HG02943 (cell line): ENCODE results near the gene COPS6.

Source experiments
- ATAC-seq: cut with Tn5 transposase; IDR thresholded peaks from one replicate; pipeline ENCODE4 v1.9.1; 2021; ENCODE audit warnings: mild to moderate bottlenecking, low read depth, moderate library complexity; ENCODE audit not compliant: unreplicated experiment

Gene COPS6

DNA sequence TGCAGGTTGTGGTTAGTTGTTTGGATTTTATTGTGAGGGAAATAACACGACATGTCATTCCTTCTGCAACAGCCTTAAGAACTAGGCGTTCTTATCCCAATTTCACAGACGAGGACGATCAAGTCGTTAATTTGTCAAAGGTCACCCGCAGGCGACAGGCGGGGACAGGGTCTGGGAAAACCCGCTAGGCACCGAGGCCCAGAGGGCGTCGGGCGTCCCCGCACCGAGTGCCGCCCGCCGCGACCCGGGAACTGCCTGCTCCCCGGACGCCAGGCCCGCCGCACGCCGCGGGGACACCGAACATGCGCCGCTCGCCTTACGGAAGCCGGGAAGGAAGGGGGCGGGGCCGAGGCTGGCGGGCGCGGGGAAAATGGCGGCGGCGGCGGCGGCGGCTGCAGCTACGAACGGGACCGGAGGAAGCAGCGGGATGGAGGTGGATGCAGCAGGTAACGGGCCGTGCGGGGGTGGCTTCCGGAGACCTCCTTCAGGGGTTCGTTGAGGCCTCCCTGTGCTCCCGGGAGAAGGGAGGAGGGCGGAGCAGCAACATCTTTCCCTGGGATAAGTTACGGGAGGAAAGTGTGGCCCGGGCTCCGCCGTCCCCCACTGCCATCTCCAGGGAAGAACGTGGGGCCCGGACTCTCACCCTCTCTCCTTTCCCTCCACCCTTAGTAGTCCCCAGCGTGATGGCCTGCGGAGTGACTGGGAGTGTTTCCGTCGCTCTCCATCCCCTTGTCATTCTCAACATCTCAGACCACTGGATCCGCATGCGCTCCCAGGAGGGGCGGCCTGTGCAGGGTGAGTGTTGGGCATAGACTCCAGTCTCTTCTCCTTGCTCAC, at the start of gene COPS6:
Gene COPS6, plus strand, starts transcription at position 349 of the 837 bp plus-strand sequence. Its CDS starts 22 bp downstream, at position 371.
- ATAC-seq = no peak

DNA sequence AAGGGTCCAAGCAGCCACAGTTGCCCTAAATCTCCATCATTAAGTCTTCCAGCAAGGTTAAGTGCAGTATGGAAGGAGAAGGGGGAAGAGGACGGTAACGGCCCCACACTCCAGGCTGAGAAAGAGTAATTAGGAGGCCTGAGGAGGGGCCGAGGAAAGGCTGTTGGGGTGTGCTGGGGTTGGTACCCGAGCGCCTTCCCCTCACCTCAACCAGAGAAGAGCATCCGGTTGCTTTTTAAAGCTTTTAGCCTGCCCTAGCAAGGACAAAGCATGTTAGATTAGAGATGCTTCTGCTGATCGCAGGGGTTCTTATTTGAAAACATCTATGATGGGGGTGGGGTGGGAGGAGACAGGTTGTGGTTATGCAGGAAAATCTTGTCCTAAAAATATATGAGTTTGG, 48.2 kb upstream of the COPS6 start:
- no peak for ATAC-seq

- no peak for ATAC-seq
These were observed 44.1 kb upstream of the COPS6 start for GRCh38 chr7:100044718-100045117.

DNA sequence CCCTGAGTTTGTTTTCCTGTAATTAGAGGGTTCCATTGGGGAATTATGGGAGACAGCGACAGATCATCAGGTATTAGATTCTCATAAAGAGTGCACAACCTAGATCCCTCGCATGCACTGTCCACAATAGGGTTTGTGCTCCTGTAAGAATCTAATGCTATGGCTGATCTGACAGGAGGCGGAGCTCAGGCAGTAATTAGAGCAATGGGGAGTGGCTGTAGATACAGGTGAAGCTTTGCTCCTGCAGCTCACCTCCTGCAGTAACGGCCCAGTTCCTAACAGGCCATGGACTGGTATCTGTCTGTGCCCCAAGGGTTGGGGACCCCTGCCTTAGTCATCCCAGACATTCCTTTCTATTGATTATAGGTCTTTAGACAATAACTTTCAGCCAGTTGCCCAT, 40.1 kb upstream of the COPS6 start:
- no peak for ATAC-seq

- no peak for ATAC-seq
These were observed 39.1 kb upstream of the COPS6 start, which contains the start of gene ZSCAN21 for GRCh38 chr7:100049441-100050291. TSS of gene ZSCAN21 (plus strand) at chr7:100049774. CDS start at chr7:100057007, 7,233 bp downstream.

DNA sequence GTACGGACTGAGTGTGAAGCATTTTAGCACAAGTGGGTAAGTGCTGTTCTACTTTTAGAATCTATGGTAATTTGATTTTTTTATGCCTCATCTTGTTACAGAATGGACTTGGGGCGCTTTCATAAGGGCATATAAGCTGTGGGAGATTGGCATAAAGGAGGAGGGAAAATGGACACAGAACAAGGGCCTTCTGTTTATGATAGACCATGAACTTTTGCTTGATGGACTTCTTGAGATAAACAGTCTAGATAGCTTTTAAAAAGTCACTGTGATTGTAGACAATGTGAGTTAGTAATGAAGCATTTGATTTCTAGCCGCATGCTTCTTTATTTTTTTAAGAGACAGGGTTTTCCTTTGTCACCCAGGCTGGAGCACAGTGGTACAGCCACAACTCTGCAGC, 37.2 kb upstream of the COPS6 start:
- ATAC-seq = no peak

DNA sequence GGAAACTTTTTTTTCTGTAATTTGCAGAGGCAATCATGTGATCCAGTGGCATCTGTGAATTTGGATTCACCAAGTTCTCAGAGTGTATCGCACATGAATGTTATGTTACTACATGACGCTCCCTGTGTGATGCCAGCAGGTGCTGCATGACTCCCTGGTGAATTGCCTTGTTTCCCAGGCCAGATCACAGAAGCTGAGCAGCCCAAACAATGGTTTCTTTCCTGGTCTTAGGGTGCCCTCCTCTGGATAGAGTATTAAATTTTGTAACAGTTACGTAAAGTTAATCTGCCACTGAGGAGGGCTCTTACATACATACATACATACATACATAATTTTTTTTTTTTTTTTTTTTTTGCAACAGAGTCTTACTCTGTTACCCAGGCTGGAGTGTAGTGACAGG, 35.6 kb upstream of the COPS6 start:
- no peak for ATAC-seq

- no peak for ATAC-seq
These were observed 31.8 kb upstream of the COPS6 start for GRCh38 chr7:100057006-100057405.

GRCh38 chr7:100059251-100059739, 29.5 kb upstream of the COPS6 start:
- no peak for ATAC-seq

GRCh38 chr7:100061518-100062193, 27.1 kb upstream of the COPS6 start:
- ATAC-seq = no peak

DNA sequence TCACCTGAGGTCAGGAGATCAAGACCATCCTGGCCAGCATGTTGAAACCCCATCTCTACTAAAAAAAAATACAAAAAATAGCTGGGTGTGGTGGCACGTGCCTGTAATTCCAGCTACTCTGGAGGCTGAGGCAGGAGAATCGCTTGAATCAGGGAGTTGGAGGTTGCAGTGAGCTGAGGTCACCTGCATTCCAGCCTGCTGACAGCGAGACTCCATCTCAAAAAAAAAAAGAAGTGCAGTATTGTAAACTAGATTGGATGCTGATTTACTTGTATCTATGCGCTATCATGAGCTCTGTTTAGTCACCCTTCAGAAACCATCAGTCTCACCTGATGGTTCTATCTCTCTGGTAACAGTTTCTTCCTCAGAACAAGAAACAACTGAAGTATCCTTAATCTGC, 25.4 kb upstream of the COPS6 start:
- no peak for ATAC-seq

DNA sequence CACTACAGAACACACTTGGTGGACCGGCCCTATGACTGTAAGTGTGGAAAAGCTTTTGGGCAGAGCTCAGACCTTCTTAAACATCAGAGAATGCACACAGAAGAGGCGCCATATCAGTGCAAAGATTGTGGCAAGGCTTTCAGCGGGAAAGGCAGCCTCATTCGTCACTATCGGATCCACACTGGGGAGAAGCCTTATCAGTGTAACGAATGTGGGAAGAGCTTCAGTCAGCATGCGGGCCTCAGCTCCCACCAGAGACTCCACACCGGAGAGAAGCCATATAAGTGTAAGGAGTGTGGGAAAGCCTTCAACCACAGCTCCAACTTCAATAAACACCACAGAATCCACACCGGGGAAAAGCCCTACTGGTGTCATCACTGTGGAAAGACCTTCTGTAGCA, 24.6 kb upstream of the COPS6 start:
- ATAC-seq = no peak

- ATAC-seq = no peak
These were observed 23.1 kb upstream of the COPS6 start for GRCh38 chr7:100065452-100066186.

- no peak for ATAC-seq
These were observed 21.8 kb upstream of the COPS6 start for GRCh38 chr7:100066953-100067352.

GRCh38 chr7:100069991-100070390, 18.8 kb upstream of the COPS6 start:
- ATAC-seq = no peak

- ATAC-seq = no peak
These were observed 17.6 kb upstream of the COPS6 start for GRCh38 chr7:100071018-100071723.

DNA sequence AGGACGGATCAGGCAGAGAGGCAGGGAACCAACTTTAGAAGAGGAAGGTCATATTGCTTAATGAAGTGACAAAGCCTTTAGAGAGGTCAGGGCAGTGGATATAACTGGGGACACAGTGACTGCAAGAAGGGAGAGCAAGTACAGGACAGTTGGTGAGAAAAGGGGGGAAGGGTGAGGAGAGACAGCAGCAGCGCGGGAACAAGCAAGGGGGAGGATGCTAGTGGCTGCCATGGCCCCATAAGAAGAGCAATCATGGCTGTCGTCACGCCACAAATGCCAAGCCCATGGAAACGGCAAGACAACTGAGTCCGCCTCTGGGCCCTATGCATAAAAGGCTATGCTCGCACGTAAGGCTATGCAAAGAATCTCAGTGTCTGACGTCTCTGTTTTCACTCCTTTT, 16.3 kb upstream of the COPS6 start:
- no peak for ATAC-seq

DNA sequence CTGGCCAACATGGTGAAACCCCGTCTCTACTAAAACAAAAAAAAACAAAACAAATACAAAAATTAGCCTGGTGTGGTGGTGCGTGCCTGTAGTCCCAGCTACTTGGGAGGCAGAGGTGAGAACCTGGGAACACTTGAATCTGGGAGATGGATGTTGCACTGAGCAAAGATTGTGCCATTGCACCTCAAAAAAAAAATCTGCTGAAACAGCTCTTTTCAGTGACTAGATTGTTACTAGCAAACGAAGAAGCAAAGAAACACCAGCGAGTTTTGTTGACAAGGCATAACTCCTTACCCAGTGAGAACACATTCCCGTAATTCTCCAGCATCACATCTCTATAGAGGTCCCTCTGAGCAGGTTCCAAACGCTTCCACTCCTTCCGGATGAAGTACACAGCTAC, 13.9 kb upstream of the COPS6 start:
- ATAC-seq = no peak

DNA sequence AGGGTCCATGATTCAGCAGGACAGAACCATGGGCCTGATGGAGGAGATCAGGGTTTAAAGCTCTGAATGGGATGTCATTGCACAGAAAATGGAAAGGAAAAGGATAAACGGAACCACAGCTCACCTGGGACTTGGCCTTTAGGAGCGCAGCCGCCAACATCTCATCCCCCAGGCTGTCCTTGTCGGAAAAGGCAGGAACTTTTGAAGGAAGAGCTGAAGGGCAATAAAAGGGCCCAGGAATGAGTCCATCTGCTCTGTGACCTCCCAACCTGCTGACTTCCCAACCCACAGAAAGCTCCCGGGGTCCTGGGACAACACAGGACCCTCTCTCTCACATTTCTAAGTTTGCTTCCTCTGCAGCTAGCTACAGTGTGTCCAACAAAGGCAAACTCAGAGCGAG, 13.4 kb upstream of the COPS6 start:
- no peak for ATAC-seq

DNA sequence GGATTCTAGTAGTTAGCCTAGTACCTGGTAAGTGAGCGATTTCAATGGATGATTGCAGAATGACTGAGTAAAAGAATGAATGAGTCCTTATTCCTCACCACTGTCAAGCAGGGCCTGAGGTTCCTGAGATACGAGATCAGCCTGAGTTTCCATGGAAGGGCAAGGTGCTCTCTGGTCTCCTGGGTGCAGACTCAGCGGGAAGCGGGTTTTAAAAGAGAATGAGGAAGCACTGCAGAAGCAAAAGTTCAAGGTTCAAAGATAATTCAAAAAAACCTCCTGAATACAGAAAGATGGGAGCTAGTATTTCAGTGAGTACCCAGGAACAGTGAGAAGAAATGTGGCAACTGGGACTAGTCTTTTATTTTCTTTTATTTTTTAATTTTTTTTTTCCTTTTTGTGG, 11.6 kb upstream of the COPS6 start:
- no peak for ATAC-seq
